DOHH2 (cell line): ENCODE data around the gene RELN.

Experiments used
- H3F3A ChIP-seq: fragments of 200-600 bp; sonication (generic), shearing (Covaris generic); 2 replicates; pipeline ENCODE4 v1.6.0; 2016; ENCODE audit warnings: antibody characterized with exemption, mild to moderate bottlenecking; ENCODE audit not compliant: control insufficient read depth, insufficient read depth
- H3K27ac ChIP-seq: fragments of 200-600 bp; sonication (generic); 2 replicates; pipeline ENCODE4 v1.5.1; 2014; ENCODE audit warnings: low read depth, mild to moderate bottlenecking, low read length, moderate library complexity
- H3K27me3 ChIP-seq: fragments of 200-600 bp; sonication (generic); 2 replicates; pipeline ENCODE4 v1.6.1; 2014; ENCODE audit warnings: mild to moderate bottlenecking, low read length, mixed read lengths; ENCODE audit not compliant: control insufficient read depth
- H3K36me3 ChIP-seq: fragments of 200-600 bp; sonication (generic); 2 replicates; pipeline ENCODE4 v1.6.1; 2014; ENCODE audit warnings: mild to moderate bottlenecking, low read length, moderate library complexity, mixed read lengths; ENCODE audit not compliant: control insufficient read depth
- H3K4me1 ChIP-seq: fragments of 200-600 bp; sonication (generic); 2 replicates; pipeline ENCODE4 v1.6.1; 2014; ENCODE audit warnings: mild to moderate bottlenecking, low read length, mixed read lengths; ENCODE audit not compliant: control insufficient read depth
- H3K4me2 ChIP-seq: fragments of 200-600 bp; sonication (generic); 2 replicates; pipeline ENCODE4 v1.6.0; 2014; ENCODE audit warnings: mild to moderate bottlenecking, low read length, moderate library complexity
- H3K4me3 ChIP-seq: fragments of 200-600 bp; sonication (generic); 2 replicates; pipeline ENCODE4 v1.5.1; 2014; ENCODE audit warnings: mild to moderate bottlenecking, low read length, mixed read lengths
- H3K79me2 ChIP-seq: fragments of 200-600 bp; sonication (generic); 2 replicates; pipeline ENCODE4 v1.6.1; 2014; ENCODE audit warnings: mild to moderate bottlenecking, low read length, mixed read lengths; ENCODE audit not compliant: control insufficient read depth
- H3K9me2 ChIP-seq: fragments of 200-600 bp; sonication (generic); replicated peaks from 2 replicates; pipeline ENCODE4 v1.6.1; 2014; ENCODE audit warnings: mild to moderate bottlenecking, low read length, mixed read lengths; ENCODE audit not compliant: control insufficient read depth
- H3K9me3 ChIP-seq: fragments of 200-600 bp; sonication (generic); 2 replicates; pipeline ENCODE4 v1.6.1; 2014; ENCODE audit warnings: antibody characterized with exemption, low read length, mixed read lengths; ENCODE audit not compliant: control insufficient read depth, insufficient read depth
- H4K20me1 ChIP-seq: fragments of 200-600 bp; sonication (generic); 2 replicates; pipeline ENCODE4 v1.6.0; 2014; ENCODE audit warnings: low read depth, mild to moderate bottlenecking, antibody characterized with exemption, low read length, moderate library complexity; ENCODE audit not compliant: control insufficient read depth, insufficient read depth
- EZH2phosphoT487 ChIP-seq: fragments of 200-600 bp; sonication (generic); IDR thresholded peaks from 2 replicates; pipeline ENCODE4 v1.6.1; 2017; ENCODE audit warnings: borderline replicate concordance, mild to moderate bottlenecking, antibody characterized with exemption, low read length, moderate library complexity, mixed read lengths
- TF ChIP-seq, protein P1 (sequence below): fragments of 200-600 bp; sonication (generic); IDR thresholded peaks from one replicate; pipeline ENCODE4 v1.5.1; 2014; ENCODE audit warnings: antibody characterized with exemption, mild to moderate bottlenecking, low read depth, low read length; ENCODE audit not compliant: poor library complexity, severe bottlenecking

The RELN gene

DNA sequence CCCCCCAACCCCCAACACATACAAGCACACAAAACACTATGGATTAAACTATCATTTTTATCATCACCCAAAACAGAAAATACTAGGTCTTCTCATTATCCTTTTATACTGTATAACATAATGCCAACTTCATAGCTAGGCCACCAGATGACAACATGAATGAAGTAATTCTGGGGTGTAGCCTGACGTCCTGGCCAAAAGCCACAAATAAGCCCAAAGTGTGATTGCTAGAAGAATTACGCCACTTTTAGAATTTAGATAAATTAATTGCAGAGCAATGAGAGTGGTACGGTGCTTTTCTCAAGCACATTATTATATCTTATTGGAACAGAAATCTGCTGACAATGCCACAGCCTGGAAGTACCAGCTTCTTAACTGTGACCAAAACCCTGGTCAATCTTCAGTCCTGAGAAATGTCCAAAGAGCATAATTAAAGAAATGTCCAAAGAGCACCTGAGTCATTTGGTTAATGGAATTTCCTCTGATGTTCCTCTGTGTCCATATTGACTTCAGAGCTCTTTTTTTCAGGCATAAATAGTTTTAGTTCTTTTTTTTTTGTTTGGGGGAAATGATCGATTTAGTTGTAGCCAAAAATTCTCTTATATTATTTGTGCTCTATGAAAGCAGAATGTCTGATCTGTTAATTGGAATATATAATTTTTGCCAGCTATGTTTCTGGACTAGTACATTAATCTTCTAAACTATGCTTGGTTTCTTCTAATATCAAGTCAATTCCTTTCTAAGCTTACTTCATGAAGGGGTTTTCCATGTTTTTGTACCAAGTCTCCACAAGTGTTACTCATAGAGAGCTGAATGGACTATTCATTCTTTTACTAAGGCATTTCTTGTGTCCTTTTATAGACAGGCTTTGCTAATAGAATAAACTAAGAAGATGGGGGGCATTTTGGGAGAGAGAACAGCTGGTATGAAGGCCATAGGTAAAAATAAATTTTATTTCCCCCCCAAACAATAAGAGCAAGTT is 310.0 kb downstream of the RELN start:
- no peaks in the 10 kb centered on the region for H4K20me1 ChIP-seq
- no peaks in the 10 kb centered on the region for H3K9me3 ChIP-seq
- TF ChIP-seq EZH2phosphoT487, result no peak
- TF ChIP-seq, protein P1, sequence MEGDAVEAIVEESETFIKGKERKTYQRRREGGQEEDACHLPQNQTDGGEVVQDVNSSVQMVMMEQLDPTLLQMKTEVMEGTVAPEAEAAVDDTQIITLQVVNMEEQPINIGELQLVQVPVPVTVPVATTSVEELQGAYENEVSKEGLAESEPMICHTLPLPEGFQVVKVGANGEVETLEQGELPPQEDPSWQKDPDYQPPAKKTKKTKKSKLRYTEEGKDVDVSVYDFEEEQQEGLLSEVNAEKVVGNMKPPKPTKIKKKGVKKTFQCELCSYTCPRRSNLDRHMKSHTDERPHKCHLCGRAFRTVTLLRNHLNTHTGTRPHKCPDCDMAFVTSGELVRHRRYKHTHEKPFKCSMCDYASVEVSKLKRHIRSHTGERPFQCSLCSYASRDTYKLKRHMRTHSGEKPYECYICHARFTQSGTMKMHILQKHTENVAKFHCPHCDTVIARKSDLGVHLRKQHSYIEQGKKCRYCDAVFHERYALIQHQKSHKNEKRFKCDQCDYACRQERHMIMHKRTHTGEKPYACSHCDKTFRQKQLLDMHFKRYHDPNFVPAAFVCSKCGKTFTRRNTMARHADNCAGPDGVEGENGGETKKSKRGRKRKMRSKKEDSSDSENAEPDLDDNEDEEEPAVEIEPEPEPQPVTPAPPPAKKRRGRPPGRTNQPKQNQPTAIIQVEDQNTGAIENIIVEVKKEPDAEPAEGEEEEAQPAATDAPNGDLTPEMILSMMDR, result no peak
- no peak overlapping the region for H3K4me3 ChIP-seq
- no peaks in the 10 kb centered on the region for H3K36me3 ChIP-seq
- H3K4me1 ChIP-seq, result no peaks in the 10 kb centered on the region
- H3K79me2 ChIP-seq, result no peaks in the 10 kb centered on the region
- peaks cover 6% of the 10 kb centered on the region; the same call in 1 of the 2 replicates for H3K27me3 ChIP-seq
- no peaks in the 10 kb centered on the region for H3K9me2 ChIP-seq
- no peak overlapping the region for H3K27ac ChIP-seq
- no peaks in the 10 kb centered on the region for H3F3A ChIP-seq
- H3K4me2 ChIP-seq, result no peak overlapping the region

DNA sequence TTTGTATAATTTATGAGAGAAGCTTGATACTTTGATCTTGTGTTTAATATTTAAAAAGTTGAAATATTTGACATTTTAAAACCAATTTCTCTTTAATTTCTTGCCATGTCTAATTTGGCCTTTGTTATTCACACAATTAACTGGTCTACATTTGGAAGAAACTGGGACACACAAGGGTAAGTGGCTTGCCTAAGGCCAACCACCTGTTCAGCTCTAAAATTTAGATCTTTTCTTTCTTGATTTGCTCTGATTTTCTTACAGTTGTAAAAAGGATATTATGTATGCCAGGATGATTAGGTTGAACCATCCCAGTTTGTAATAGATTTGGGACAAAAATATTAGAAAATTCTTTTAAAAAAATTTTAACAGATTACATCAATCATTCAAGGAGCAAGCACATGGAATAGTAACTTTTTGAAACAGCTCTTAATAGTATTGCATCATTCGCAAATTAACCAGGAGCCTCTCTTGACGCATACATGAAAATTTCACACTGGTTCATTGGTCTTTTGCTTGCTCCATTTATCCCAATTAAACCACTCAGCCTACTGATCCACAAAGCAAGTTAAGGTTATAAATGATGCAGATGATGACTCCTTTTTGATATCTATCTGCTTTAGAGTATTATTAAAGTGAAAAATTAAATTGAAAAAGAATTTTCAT is 321.0 kb downstream of the RELN start:
- peaks cover 16% of the 10 kb centered on the region for H3K27me3 ChIP-seq
- H3K36me3 ChIP-seq, result no peaks in the 10 kb centered on the region
- H4K20me1 ChIP-seq, result no peaks in the 10 kb centered on the region
- no peaks in the 10 kb centered on the region for H3K79me2 ChIP-seq
- H3K9me3 ChIP-seq, result no peaks in the 10 kb centered on the region
- no peaks in the 10 kb centered on the region for H3K9me2 ChIP-seq
- TF ChIP-seq EZH2phosphoT487, result no peak
- TF ChIP-seq, protein P1, result no peak
- H3K4me1 ChIP-seq, result no peaks in the 10 kb centered on the region
- no peaks in the 10 kb centered on the region for H3F3A ChIP-seq
- H3K4me3 ChIP-seq, result no peak overlapping the region
- no peak overlapping the region for H3K4me2 ChIP-seq
- H3K27ac ChIP-seq, result no peak overlapping the region

DNA sequence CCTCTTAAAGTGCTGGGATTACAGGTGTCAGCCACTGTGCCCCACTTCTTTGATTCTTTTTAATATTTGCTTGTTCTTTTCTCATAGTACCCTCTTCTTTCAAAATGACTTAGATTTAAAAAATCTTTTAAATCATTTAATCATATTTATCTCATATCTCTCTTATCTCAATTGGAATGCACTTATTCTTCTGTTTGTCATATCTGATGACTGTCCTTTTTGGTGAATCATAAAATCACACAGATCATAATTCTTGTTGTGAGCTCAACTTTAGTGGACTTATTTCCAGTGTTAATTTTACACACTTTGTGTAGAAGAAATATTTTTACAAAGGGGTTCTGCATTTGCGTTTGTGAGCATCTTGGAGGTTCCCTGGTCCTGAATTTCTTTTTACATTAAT is 323.1 kb downstream of the RELN start:
- TF ChIP-seq EZH2phosphoT487, result no peak
- TF ChIP-seq, protein P1, result no peak
- no peaks in the 10 kb centered on the region for H3K9me2 ChIP-seq

More for the DNA sequence above, 323.1 kb downstream of the RELN start:
- Histone ChIP-seq H3K4me1 (no peaks in the 10 kb centered on the region), H4K20me1 (no peaks in the 10 kb centered on the region), H3K79me2 (no peaks in the 10 kb centered on the region), H3K36me3 (no peaks in the 10 kb centered on the region), H3K4me2 (no peak overlapping the region), H3K4me3 (no peak overlapping the region), H3K27ac (no peak overlapping the region), H3K27me3 (peaks cover 10% of the 10 kb centered on the region), H3F3A (no peaks in the 10 kb centered on the region), H3K9me3 (no peaks in the 10 kb centered on the region)
